ENCODE data around the gene LIME1.
"Not testable (repeated sequence)": the region's sequence is repeated elsewhere in the genome, so short reads cannot be mapped to it uniquely, and the experiment has no call there.

LIME1 gene

GRCh38 chr20:63712191-63712590, 24.3 kb upstream of the LIME1 start:
- Histone ChIP-seq H3K79me2 (ENCODE audit: control insufficient read depth, insufficient read depth, low read length, unreplicated experiment) (peaks cover 71% of the 10 kb centered on the region), H3K27me3 (ENCODE audit: insufficient read depth, low read length) (no peaks in the 10 kb centered on the region), H3K27ac (ENCODE audit: low read depth, low read length) (no peak overlapping the region), H3K4me3 (ENCODE audit: low read depth, low read length) (no peak overlapping the region), H2AFZ (ENCODE audit: low read length, unreplicated experiment) (no peak overlapping the region), H3K4me1 (ENCODE audit: control insufficient read depth, insufficient read depth, low read length, unreplicated experiment) (peaks cover 7% of the 10 kb centered on the region), H3K36me3 (ENCODE audit: insufficient read depth, low read length) (peaks cover 39% of the 10 kb centered on the region)

- peaks cover 59% of the 10 kb centered on the region for H3K79me2 ChIP-seq (ENCODE audit: control insufficient read depth, insufficient read depth, low read length, unreplicated experiment)
- no peaks in the 10 kb centered on the region for H3K4me1 ChIP-seq (ENCODE audit: control insufficient read depth, insufficient read depth, low read length, unreplicated experiment)
- H3K36me3 ChIP-seq (ENCODE audit: insufficient read depth, low read length), result peaks cover 55% of the 10 kb centered on the region
- no peak overlapping the region for H3K27ac ChIP-seq (ENCODE audit: low read depth, low read length)
- H3K4me3 ChIP-seq (ENCODE audit: low read depth, low read length), result no peak overlapping the region
- no peak overlapping the region for H2AFZ ChIP-seq (ENCODE audit: low read length, unreplicated experiment)
- no peaks in the 10 kb centered on the region for H3K27me3 ChIP-seq (ENCODE audit: insufficient read depth, low read length)
Measured at GRCh38 chr20:63714858-63715257, 21.6 kb upstream of the LIME1 start.

- no peak overlapping the region for H2AFZ ChIP-seq (ENCODE audit: low read length, unreplicated experiment)
- no peak overlapping the region for H3K27ac ChIP-seq (ENCODE audit: low read depth, low read length)
- peaks cover 39% of the 10 kb centered on the region for H3K36me3 ChIP-seq (ENCODE audit: insufficient read depth, low read length)
- H3K27me3 ChIP-seq (ENCODE audit: insufficient read depth, low read length), result no peaks in the 10 kb centered on the region
- no peak overlapping the region for H3K4me3 ChIP-seq (ENCODE audit: low read depth, low read length)
- H3K79me2 ChIP-seq (ENCODE audit: control insufficient read depth, insufficient read depth, low read length, unreplicated experiment), result peaks cover 41% of the 10 kb centered on the region
- H3K4me1 ChIP-seq (ENCODE audit: control insufficient read depth, insufficient read depth, low read length, unreplicated experiment), result no peaks in the 10 kb centered on the region
Measured at GRCh38 chr20:63718996-63719395, 17.5 kb upstream of the LIME1 start.

GRCh38 chr20:63722967-63723622, 13.4 kb upstream of the LIME1 start:
- Histone ChIP-seq H3K79me2 (ENCODE audit: control insufficient read depth, insufficient read depth, low read length, unreplicated experiment) (peaks cover 27% of the 10 kb centered on the region), H3K36me3 (ENCODE audit: insufficient read depth, low read length) (peaks cover 29% of the 10 kb centered on the region)
- not testable (repeated sequence) for H3K27me3 ChIP-seq (ENCODE audit: insufficient read depth, low read length); H3K4me3 ChIP-seq (ENCODE audit: low read depth, low read length); H3K27ac ChIP-seq (ENCODE audit: low read depth, low read length); H3K4me1 ChIP-seq (ENCODE audit: control insufficient read depth, insufficient read depth, low read length, unreplicated experiment); H2AFZ ChIP-seq (ENCODE audit: low read length, unreplicated experiment)

- not testable (repeated sequence) for H3K27me3 ChIP-seq (ENCODE audit: insufficient read depth, low read length); H2AFZ ChIP-seq (ENCODE audit: low read length, unreplicated experiment); H3K36me3 ChIP-seq (ENCODE audit: insufficient read depth, low read length); H3K4me3 ChIP-seq (ENCODE audit: low read depth, low read length); H3K27ac ChIP-seq (ENCODE audit: low read depth, low read length); H3K4me1 ChIP-seq (ENCODE audit: control insufficient read depth, insufficient read depth, low read length, unreplicated experiment)
- peaks cover 13% of the 10 kb centered on the region for H3K79me2 ChIP-seq (ENCODE audit: control insufficient read depth, insufficient read depth, low read length, unreplicated experiment)
Measured at GRCh38 chr20:63730189-63730733, 6.2 kb upstream of the LIME1 start.

GRCh38 chr20:63731410-63731809, 5.1 kb upstream of the LIME1 start:
- no peaks in the 10 kb centered on the region for H3K27me3 ChIP-seq (ENCODE audit: insufficient read depth, low read length)
- no peaks in the 10 kb centered on the region for H3K4me1 ChIP-seq (ENCODE audit: control insufficient read depth, insufficient read depth, low read length, unreplicated experiment)
- no peak overlapping the region for H3K4me3 ChIP-seq (ENCODE audit: low read depth, low read length)
- peaks cover 10% of the 10 kb centered on the region for H3K79me2 ChIP-seq (ENCODE audit: control insufficient read depth, insufficient read depth, low read length, unreplicated experiment)
- no peaks in the 10 kb centered on the region for H3K36me3 ChIP-seq (ENCODE audit: insufficient read depth, low read length)
- no peak overlapping the region for H2AFZ ChIP-seq (ENCODE audit: low read length, unreplicated experiment)
- H3K27ac ChIP-seq (ENCODE audit: low read depth, low read length), result no peak overlapping the region

GRCh38 chr20:63732118-63733095, 4.1 kb upstream of the LIME1 start:
- no peak overlapping the region for H3K27ac ChIP-seq (ENCODE audit: low read depth, low read length)
- H3K4me1 ChIP-seq (ENCODE audit: control insufficient read depth, insufficient read depth, low read length, unreplicated experiment), result no peaks in the 10 kb centered on the region
- H3K36me3 ChIP-seq (ENCODE audit: insufficient read depth, low read length), result no peaks in the 10 kb centered on the region
- no peak overlapping the region for H2AFZ ChIP-seq (ENCODE audit: low read length, unreplicated experiment)
- H3K79me2 ChIP-seq (ENCODE audit: control insufficient read depth, insufficient read depth, low read length, unreplicated experiment), result peaks cover 6% of the 10 kb centered on the region
- H3K4me3 ChIP-seq (ENCODE audit: low read depth, low read length), result no peak overlapping the region
- H3K27me3 ChIP-seq (ENCODE audit: insufficient read depth, low read length), result no peaks in the 10 kb centered on the region

GRCh38 chr20:63733117-63733516, 3.3 kb upstream of the LIME1 start:
- H3K36me3 ChIP-seq (ENCODE audit: insufficient read depth, low read length), result no peaks in the 10 kb centered on the region

GRCh38 chr20:63733579-63734081, 2.8 kb upstream of the LIME1 start:
- no peaks in the 10 kb centered on the region for H3K4me1 ChIP-seq (ENCODE audit: control insufficient read depth, insufficient read depth, low read length, unreplicated experiment)
- peaks cover under 1% of the 10 kb centered on the region for H3K79me2 ChIP-seq (ENCODE audit: control insufficient read depth, insufficient read depth, low read length, unreplicated experiment)
- no peak overlapping the region for H2AFZ ChIP-seq (ENCODE audit: low read length, unreplicated experiment)
- H3K27ac ChIP-seq (ENCODE audit: low read depth, low read length), result no peak overlapping the region
- no peaks in the 10 kb centered on the region for H3K36me3 ChIP-seq (ENCODE audit: insufficient read depth, low read length)
- no peak overlapping the region for H3K4me3 ChIP-seq (ENCODE audit: low read depth, low read length)
- H3K27me3 ChIP-seq (ENCODE audit: insufficient read depth, low read length), result no peaks in the 10 kb centered on the region

More at GRCh38 chr20:63733117-63733516, 3.3 kb upstream of the LIME1 start:
- Histone ChIP-seq H3K27me3 (ENCODE audit: insufficient read depth, low read length) (no peaks in the 10 kb centered on the region), H3K27ac (ENCODE audit: low read depth, low read length) (no peak overlapping the region), H2AFZ (ENCODE audit: low read length, unreplicated experiment) (no peak overlapping the region), H3K79me2 (ENCODE audit: control insufficient read depth, insufficient read depth, low read length, unreplicated experiment) (peaks cover 6% of the 10 kb centered on the region), H3K4me1 (ENCODE audit: control insufficient read depth, insufficient read depth, low read length, unreplicated experiment) (no peaks in the 10 kb centered on the region), H3K4me3 (ENCODE audit: low read depth, low read length) (no peak overlapping the region)

GRCh38 chr20:63734111-63734945, 2.1 kb upstream of the LIME1 start:
- H3K27me3 ChIP-seq (ENCODE audit: insufficient read depth, low read length), result no peaks in the 10 kb centered on the region
- no peak overlapping the region for H2AFZ ChIP-seq (ENCODE audit: low read length, unreplicated experiment)
- no peaks in the 10 kb centered on the region for H3K36me3 ChIP-seq (ENCODE audit: insufficient read depth, low read length)
- no peaks in the 10 kb centered on the region for H3K79me2 ChIP-seq (ENCODE audit: control insufficient read depth, insufficient read depth, low read length, unreplicated experiment)
- H3K4me3 ChIP-seq (ENCODE audit: low read depth, low read length), result no peak overlapping the region
- no peak overlapping the region for H3K27ac ChIP-seq (ENCODE audit: low read depth, low read length)
- no peaks in the 10 kb centered on the region for H3K4me1 ChIP-seq (ENCODE audit: control insufficient read depth, insufficient read depth, low read length, unreplicated experiment)
